GM19328 (cell line): ENCODE results near the gene ICE2.

Experiments used
- ATAC-seq: cut with Tn5 transposase; IDR thresholded peaks from one replicate; pipeline ENCODE4 v1.9.1; 2021; ENCODE audit warnings: mild to moderate bottlenecking, moderate library complexity; ENCODE audit not compliant: unreplicated experiment

The ICE2 gene

GRCh38 chr15:60478566-60479360, at the start of gene ICE2:
Gene ICE2, minus strand, starts transcription at chr15:60479142. Its CDS starts 1,165 bp downstream, at chr15:60477977.
- ATAC-seq = peak; percentile 82

GRCh38 chr15:60528530-60528929, 49.6 kb upstream of the ICE2 start:
- ATAC-seq = no peak

- no peak for ATAC-seq
Measured at GRCh38 chr15:60527456-60527855, 48.5 kb upstream of the ICE2 start.

- ATAC-seq = no peak
Measured at GRCh38 chr15:60526127-60526616, 47.2 kb upstream of the ICE2 start.

GRCh38 chr15:60525341-60526039, 46.5 kb upstream of the ICE2 start:
- ATAC-seq = no peak

GRCh38 chr15:60523056-60523455, 44.1 kb upstream of the ICE2 start:
- no peak for ATAC-seq

- ATAC-seq = no peak
Measured at GRCh38 chr15:60520825-60521368, 42.0 kb upstream of the ICE2 start.

- no peak for ATAC-seq
Measured at GRCh38 chr15:60520013-60520824, 41.3 kb upstream of the ICE2 start.

- ATAC-seq = no peak
Measured at GRCh38 chr15:60519218-60519617, 40.3 kb upstream of the ICE2 start.

GRCh38 chr15:60518511-60518910, 39.6 kb upstream of the ICE2 start:
- no peak for ATAC-seq

GRCh38 chr15:60514261-60514881, 35.4 kb upstream of the ICE2 start:
- ATAC-seq = no peak

GRCh38 chr15:60513676-60514075, 34.7 kb upstream of the ICE2 start:
- no peak for ATAC-seq

GRCh38 chr15:60512937-60513336, 34.0 kb upstream of the ICE2 start:
- no peak for ATAC-seq

GRCh38 chr15:60511351-60512031, 32.5 kb upstream of the ICE2 start:
- ATAC-seq = no peak

GRCh38 chr15:60510006-60510405, 31.1 kb upstream of the ICE2 start:
- ATAC-seq = no peak

GRCh38 chr15:60509470-60509869, 30.5 kb upstream of the ICE2 start:
- ATAC-seq = no peak

- ATAC-seq = no peak
Measured at GRCh38 chr15:60508442-60508841, 29.5 kb upstream of the ICE2 start.

GRCh38 chr15:60507596-60508424, 28.9 kb upstream of the ICE2 start:
- peak; percentile 86 for ATAC-seq

GRCh38 chr15:60496853-60497252, 17.9 kb upstream of the ICE2 start:
- ATAC-seq = no peak
